GM18870 (cell line): Measurements from ENCODE around the gene TSPAN17.

Experiments
- ATAC-seq: cut with Tn5 transposase; IDR thresholded peaks from one replicate; pipeline ENCODE4 v1.9.1; 2021; ENCODE audit warnings: moderate library complexity; ENCODE audit not compliant: unreplicated experiment

The TSPAN17 gene

DNA sequence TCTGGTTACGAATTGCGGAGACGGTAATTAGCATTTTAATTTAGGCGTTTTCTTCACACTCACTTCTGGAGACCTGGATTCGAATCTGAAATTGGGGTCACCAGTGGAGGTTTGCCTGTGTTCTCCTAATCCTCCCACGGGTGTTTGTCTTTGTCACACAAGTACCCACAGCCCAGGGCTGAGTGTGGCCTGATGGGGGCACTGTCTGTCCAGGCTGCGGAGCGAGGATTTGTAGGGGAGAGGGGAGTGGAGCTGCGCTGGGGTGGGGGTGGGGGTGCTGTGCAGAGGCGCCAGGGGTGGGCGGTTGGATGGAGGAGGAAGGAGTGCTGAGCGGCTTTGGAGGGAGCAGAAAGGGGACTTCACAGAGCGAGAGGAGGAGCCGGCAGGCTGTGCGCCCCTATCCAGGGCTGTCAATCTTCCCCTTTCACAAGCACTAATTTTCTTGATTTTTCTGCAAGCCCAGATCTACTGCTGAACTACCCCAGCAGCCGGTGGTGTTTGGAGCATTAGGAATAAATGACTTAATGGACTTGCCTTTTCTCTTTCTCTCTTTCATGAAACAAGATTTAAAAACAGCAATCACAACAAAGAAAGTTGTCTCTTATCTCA is 53.1 kb downstream of the TSPAN17 start:
- ATAC-seq, result no peak

DNA sequence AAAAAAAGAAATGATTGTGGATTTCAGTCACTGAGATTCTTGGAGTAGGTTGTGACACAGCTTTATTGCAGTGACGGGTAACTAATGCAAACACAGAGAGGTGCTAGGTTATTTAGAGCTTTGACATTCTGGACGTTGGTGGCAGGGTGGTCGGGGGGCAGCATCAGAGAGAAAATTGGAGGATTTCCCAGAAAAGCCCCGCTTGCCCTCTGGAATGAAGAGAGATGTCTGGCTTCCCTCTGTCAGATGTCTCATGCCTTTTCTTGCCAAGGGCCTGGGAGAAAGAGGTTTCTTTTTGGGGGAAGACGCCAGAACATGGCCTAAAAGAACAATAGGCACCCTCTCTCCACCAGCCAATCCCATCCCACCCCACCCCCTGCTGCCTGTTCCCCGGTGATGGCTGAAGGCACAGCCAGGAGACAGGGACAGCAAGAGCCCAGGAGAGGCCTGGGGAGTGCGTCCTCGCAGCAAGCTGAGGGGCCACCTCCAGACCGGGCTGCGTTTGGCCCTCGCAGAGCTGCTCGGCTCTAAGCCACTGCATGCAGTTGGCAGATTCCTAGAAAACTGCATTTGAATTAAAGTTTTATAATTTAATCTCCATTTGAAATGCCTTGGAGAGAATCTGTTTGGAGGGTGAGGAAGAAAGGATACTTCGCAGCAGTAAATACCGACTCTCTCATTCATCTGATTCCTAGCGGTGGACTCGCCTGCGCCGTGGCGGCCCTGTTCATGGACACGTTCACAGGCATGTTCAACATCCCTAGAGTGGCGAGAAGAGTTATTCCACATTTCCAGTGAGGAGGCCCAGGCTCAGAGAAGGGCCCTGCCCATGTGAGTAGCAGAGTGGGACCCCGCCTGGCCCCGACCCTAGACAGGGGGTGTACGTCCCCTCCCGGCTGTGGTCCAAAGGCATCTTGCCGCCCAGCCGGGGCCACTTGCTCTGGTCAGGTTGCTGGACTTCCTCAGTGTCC is 55.7 kb downstream of the TSPAN17 start:
- no peak for ATAC-seq

DNA sequence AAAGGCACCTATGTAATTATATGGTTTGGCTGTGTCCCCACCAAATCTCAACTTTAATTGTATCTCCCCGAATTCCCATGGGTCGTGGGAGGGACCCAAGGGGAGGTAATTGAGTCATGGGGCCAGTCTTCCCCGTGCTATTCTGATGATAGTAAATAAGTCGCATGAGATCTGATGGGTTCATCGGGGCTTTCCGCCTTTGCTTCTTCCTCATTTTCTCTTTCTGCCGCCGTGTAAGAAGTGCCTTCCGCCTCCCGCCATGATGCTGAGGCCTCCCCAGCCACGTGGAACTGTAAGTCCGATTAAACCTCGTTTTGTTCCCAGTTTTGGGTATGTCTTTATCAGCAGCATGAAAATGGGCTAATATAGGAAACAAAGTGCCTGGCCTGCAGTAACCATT is 56.6 kb downstream of the TSPAN17 start:
- ATAC-seq, result no peak

DNA sequence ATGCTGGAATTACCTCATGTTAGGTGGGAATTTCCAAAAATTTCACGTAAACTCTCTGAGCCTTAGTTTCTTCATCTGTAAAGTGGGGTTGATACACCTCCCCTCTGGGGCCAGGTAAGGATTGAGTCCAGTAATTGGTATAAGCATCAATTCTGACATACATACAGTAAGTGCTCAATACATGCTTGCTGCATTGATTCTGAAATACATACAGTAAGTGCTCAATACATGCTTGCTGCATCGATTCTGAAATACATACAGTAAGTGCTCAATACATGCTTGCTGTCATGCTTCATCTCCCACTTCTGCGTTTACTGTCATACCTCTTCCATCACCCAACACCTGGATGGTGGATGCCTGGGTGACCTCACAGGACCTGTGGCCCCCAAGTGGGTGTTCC is 57.1 kb downstream of the TSPAN17 start:
- ATAC-seq, result no peak

DNA sequence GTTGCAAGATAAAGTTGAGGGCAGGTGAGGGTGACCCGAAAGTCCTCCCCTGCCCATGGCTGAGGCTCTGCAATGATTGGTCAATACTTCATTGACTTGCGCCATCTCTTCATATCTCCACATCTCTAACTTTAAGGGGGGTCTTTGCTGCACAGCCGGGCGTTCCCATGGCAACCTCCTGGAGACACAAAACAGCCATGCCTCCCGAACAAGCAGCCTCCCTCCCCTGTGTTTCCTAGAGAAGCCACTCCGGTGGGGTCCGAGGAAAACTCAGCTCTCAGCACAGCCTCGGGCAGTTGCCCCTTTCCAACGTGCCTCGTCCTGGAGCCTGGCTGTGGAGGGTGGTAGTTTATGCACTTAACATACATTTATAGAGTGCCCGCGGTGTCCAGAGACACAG is 57.5 kb downstream of the TSPAN17 start:
- no peak for ATAC-seq
